NOMO-1 treated with dmso at 0.1 percent for 144 hours (cell line): ENCODE data around the gene MAGOH.

Experiments
- DNase-seq: peaks from one replicate; lab custom pipeline; 2025; ENCODE audit not compliant: unreplicated experiment; lab: John Stamatoyannopoulos, UW

MAGOH gene

DNA sequence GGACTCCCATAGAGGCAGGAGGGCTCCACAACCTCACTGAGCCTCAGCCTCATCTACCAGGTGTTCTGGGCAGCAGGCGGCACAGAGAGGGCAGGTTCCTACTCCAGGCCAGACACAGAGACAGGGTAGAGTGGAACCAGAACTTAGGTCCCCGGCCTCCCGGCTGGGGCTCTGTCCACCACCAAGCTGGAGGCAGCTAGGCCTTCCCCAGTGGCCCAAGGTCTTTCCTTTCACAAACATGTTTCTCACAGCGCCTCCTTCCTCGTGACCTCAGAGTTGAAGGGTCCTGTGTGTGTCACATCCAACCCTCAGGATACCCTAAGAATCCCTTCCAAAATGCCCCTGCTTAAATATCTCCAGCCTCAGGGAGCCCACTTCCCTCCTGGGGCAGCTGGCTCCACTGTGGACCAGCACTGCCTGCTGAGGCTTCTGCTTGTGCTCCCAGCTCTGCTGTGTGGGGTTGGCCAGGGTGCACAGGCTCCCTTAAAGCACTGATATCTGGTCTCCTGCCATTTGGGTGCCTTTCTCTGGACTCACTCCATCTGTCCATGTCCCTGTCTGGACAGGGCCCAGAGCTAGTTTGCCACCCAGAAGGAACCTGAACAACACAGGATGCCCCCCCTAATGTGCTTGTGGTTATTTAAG is 33.2 kb upstream of the MAGOH start:
- DNase-seq = no peak

DNA sequence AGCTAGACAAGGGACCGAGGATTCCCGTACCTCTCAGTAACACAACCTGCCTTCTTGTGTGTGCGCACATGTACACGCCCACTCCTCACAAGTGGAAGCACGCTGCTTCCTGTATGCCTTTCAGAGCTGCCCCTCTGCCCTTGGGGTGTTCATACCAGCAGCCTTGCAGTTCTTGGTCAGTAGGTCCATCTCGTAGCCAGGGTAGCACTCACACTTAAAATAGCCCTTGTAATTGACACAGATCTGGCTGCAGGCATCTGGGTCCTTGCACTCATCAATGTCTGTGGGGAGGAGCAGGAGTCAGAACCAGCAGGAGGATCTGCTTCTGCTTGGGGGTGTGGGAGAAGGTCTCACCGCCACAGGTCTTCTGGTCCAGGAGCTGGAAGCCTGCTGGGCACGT is 32.6 kb upstream of the MAGOH start:
- no peak for DNase-seq

DNA sequence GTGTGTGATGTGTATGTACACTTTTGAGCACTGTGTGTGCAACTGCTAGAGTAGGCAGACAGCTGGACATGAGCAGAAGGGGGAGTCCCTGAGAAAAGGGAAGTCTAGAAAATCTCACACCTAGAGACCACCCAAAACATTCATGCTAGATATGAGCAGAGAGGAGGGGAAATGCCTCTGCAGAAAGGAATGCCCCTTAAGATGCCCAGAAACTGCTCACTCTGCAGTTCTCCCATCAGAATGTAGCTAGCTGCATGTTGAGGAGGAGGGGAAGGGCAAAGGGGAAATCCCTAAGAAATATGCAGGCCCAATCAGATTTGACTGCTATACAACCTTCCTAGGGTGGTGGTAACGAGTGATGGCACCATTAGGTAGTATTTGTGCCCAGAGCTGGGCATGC is 31.8 kb upstream of the MAGOH start:
- DNase-seq = no peak

DNA sequence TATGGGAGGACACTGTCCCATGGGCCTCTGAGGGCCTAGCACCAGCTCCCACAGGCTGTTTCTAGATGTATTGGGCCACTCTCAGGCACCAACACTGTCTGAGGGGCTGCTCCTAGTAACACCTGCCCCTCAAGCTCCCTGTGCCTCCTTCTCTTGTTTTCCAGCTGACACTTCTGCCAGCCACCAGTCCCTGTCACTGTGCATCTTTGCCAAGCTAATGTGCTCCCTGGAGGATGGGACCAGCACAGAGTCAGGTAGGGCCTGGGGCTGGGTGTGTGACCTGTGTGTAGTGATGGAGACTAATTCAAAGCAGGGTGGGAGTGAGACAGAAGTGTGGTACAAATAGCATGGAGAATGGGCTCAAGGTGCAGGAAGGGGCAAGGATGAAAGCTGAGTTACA is 29.4 kb upstream of the MAGOH start:
- no peak for DNase-seq

DNA sequence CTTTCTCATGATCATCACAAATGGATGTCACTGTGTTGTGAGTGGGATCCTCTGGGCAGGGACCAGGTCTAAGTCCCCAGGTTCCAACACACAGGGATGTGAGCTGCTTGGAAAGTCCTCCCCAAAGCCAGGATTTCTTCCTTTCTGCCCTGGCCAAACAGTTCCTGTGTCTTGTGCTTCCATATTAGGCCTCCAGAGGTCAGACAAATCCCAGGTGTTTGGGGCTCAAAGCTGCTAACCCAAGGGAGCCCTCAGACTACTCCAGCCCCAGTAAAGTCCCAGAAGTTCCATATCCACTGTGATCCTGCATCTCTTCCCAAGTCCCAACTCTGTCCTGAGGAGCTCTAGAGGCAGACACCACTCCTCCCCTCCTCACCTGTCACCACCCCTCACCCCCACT is 27.7 kb upstream of the MAGOH start:
- DNase-seq = no peak

DNA sequence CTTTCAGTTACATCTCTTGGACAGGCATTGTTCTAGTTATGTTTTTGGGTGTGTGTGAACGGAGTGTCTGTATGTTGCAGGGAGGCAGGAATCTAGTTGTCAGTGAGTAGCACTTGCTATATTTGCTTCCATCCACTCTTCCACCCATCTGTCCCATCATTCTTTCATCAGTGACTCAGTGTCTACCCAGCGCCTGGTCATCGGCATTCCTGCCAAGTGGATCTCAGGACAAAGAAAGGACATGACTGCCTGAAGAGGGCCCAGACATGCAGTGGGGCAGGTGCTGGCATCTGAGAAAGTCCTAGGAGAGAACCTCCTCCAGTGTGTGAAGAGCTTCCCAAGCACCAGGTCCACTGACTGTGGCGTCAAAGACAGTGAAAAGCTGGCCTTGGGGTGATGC is 27.3 kb upstream of the MAGOH start:
- DNase-seq = no peak

DNA sequence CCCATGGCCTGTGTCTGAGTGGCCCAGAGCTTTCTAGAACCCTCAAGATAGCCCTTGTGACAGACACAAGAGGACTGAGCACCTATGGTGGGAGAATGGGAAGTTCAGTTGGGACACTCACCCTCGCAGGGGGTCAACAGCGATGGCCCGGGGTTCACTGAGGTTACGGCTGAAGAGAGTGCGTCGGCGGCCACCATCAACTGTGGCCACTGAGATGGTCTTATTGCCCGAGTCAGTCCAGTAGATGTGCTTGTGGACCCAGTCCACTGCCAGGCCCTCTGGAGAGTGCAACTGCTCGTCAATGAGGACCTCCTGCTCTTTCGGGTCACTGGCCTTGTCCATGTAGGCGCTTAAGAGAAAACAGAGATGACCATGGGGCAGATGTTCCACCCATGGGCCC is 25.7 kb upstream of the MAGOH start:
- no peak for DNase-seq

DNA sequence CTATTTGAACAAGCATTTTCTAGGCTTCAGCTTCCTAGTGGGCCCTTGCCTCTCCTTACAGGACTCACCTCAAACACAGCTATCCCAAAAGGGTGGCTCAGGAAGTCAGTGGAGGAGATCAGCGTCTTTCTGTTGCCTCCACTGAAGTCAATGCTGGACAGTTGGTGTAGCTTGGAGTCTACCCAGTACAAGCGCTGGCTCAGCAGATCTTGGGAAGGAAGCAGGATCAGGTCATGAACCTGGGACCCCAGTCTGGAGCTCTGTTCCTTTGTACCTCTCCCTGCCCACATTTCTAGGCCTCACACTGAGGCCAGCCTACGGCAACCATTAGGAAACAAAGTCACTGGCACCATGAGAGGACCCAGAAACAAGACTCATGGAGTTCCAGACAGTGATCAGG is 23.7 kb upstream of the MAGOH start:
- no peak for DNase-seq

DNA sequence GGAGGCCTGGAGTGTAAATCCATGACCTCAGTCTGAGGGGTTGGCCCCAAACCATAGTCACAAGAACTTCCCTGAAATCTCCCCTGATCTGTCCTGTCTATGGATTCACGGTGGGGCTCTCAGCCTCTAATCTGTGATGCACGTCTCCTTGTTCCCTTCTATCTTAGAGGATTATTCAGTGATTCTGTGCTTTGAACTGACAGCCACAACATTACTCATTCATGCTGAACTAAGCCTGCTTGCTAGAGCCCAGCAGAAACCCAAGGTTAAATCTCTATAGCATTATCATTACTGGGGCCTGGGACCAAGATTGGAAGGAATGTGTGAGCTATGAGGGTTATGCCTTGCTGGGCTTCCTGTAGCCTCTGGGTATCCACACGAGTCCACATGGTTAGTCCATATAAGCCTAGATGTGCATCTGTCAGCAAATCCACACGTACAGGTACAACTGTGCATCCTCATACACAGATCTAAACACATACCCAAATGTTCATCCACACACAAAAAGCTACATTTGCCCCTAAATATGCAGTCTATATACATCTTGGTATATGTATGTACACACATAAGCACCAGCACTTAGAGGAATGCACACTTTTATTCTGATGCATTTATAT is 22.4 kb upstream of the MAGOH start:
- no peak for DNase-seq

DNA sequence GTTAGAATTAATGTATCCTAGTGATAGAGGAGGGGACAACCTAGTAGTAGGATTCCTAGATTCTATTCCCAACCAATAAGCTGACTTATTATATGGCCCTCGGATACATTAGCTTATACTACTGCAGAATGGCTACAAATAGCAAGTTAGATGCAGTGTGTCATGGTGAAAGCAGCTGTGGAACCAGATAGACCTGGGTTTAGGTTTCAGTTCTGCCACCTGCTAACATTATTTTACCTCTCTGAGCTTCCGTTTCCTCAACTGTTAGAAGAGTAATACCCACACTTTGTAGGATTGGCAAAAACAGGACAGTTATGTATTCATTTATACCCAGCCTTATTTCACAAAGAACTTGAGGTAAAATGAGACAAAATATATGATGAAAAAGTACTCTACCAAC is 21.6 kb upstream of the MAGOH start:
- no peak for DNase-seq

DNA sequence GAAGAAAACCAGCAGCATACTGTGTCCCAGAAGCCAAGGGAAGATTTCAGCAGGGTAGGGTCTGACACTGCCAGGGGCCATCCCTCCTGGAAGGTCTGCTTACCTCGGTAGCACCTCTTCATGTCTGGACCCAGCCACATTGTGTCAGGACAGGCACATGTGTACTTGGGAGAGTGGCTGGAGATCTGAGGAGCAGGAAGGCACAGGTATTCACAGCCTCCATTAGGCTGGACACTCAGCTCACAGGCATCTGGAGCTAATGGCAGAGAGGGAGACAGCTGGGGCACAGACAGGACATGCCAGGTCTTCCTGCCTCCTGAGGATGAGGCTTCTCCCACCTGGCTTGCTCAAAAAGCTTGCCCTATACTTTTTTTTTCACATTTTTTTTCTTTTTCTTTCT is 19.9 kb upstream of the MAGOH start:
- no peak for DNase-seq

DNA sequence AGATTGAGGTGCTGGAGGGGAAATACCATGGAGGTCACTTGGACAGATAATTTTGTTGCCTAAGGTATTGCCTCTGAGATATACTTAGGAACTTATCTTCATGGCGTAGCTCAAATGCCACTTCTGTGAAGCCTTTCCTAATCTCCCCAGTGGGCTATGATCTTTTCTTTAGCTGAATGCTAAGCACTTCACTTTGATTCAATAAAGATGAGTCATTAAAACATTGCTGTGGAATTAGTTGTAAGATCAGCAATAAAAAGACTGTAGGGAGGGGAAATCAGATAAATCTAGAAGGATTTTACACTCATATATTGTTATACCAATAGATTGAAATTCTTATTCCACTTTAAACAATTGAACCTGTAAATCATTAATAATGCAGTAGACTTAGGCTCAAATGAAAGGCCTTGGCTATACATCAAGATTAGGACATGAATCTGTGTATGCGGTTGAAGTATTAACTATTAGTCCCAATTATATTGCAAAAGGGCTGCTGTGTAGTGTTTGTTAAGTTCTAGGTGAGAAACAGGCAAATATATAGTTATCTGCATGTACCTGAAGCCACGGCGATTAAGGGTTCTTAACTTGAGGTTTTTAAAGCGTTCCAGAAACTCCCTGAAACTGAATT is 19.2 kb upstream of the MAGOH start:
- DNase-seq = no peak

DNA sequence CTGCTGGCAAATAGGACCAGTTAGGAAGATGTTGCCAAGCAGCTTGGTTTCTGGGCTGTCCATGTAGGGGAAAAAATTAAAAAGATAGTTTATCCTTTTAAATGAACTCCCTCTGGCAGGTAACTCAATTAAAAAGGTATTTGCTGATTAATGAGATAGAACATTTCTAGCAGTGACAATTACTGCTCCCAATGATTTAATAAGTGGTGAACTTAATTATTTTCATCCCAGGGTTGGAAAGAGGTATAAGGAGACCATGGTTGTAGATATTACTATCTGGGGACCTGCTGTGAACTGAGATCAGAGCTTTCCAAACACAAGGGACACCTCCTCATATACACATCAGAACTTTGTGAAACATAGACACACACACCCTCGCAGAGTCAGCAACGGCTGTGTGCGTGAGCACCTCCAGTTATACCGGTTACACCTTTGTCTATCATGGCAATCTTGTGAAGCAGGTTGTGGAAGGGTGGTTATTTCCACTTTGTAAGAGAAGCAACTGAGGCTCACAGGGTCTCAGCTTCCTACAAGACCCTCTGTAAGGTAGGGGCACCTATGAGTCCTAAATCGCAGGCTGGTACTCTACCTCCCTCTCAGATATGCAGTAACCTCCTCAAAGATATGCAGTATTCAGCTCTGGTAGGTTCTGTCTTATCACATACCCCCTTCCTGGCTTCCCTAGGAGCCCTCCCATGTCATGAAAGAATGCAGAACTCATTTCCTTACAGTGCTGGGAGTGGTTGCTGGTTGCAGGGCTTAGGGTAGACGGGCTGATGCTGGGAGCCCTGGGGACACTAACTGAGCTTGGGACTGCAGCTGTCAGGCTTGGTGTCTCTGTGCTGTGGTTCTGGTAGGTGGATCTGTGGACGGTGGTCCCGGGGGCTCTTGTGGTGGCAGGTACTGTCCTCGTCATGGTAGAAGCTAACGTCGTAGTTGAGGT is 18.5 kb upstream of the MAGOH start:
- no peak for DNase-seq

DNA sequence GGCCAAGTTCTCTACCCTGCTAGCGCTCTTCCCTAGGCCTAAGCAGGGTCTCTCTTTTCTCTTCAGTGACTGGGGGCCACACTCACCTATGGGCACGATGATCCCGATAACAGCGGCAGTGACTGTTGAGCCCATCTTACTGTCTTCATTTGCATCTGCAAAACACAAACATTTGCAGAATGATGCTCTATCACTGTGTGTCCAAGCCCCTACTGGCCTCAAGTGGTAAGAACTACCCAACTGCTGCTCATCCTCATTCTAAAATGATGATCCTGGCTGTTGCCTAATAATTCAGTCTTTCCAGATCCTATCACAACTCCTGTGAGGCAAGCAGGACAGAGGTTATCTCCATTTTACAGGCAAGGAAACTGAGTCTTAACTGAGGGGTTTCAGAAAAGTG is 16.7 kb upstream of the MAGOH start:
- no peak for DNase-seq

DNA sequence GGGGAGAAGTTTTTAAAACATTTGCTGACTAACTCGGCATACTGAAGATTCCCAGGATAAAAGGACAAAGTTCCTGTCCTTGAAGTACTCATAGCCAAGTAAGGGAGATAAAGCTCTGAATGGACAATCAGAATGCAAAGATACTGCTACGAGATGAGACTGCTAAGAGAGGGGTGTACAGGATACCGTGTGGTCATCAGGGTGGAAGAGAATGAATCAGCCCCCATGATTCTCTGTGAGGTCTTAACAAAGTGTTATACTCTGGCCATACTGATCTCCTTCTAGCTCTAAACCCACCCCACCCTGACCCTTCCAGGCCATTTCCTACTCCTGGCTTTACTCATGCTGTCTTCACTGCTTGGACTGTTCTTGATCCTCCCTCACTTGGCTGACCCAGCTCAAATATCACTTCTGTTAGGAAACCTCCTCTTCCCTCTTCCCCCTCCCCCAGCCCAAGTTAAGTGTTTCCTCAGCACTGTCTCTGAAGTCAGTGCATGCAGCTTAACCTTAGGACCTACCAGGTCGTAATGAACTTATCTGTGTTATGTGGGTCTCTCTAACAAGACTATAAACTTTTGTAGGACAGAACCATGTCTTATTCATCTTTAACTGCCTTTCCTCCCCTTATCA is 15.8 kb upstream of the MAGOH start:
- DNase-seq = no peak

DNA sequence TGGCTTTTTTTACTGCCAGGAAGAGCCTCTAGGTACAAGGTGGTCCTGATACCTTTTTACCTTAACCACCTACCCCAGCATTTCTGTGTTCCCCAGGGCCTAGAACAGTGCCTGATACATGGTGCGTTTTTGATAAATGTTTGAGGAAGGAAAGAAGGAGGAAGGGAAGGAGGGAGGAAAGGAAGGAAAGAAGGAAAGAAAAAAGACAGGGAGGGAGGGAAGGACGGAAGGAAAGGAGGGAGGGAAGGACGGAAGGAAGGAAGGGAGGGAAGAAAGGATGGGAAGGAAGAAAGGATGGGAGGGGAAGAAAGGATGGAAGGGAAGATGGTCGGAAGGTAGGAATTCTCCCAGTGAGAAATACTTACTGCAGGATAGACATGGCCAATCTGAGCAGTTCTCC is 12.0 kb upstream of the MAGOH start:
- no peak for DNase-seq

DNA sequence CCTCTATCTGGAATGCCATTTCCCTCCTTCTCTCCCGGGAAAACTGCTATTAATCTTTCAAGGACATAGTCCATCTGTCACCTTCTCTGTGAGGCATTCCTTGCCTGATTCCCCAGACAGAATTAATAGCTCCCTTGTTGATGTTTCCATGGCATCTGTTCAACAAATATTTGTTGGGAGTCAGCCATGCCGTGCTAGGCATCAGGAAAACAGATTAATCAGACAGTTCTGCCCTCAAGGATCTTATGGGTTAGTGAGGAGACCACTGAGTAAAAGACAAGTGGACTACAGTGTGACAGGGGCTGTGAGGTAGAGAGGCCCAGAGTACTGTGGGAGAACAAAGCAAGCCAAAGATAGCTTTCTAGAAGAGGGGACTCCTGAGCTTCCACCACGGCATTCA is 11.4 kb upstream of the MAGOH start:
- DNase-seq = no peak

DNA sequence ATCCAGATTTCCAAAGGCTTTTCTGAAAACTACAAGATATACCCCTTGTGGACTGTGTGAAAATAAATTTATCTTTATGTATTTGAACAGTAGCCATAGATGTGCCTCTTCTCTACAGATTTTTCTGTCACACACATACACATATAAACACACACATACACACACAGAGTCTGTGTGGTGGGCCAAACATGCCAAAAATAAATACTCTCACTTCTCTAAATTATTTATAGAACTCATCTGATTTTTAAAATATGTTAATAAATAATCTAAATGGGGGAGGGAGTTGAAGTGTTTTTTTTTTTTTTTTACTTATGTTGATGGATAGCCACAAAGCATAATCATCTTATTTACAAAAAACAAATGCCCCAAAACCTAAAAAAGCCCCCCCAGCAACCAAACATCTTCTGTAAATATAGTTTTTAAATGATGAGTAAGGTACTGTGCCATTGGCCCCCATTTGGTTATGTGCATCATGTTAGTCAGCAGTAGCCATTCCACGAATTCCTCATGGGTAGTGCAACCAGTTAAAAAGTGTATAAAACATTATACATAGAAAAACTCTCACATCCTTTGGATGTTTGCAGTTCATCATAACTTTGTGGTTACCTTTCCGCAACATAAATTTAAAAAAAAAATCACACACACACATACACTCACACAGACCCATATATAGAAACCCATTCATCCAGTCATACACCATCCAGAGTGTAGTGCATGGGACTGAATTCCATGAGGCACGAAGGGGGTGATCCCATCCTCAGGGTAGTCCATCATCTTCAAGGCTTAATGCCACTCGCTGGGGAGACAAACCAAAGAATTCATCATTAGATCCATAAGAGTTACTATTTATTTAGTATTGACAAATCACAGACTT is 8.2 kb upstream of the MAGOH start:
- DNase-seq = no peak

DNA sequence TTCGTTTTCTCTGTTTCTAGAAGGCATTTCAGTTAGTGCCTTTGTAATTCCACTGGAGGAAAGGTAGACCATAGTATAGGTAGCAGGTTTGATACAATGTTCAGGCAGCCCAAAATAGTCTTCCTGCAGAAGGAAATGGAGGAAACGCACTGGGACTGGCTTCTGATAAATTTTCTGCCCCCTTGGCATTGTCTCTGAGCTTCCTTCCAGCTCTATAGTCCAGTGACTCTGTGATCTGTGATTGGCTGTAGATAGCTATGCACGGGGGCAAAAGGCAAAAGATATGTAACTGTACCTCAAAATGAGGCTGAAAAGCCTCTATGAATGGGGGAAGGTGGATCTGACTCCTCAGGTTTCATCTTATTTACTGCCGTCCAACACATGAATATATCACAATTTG is 5.8 kb upstream of the MAGOH start:
- DNase-seq = no peak

DNA sequence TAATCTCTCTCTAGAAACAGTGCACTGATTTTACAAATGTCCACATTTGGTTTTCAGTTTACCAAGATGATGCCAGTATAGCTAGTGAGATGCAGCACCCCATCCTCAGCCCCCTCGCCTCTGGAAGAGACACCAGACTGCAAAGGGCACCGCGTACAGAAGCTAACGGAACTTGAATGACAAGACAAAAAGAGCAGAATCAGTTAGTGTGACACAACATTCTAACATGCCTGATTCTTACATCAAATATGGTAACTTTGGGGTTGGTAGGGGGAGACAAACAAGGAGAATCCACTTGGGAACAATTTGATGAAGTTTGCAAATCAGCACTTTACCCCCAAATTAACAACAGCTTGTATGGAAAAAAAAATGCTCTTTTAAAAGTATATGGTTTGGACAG is 4.1 kb upstream of the MAGOH start:
- DNase-seq = no peak
